Smooth muscle cell of trachea (primary cell): ENCODE data around the gene FOXL3. TPM values are rescaled to one million over a fixed set of nuclear protein-coding genes. Genes with fewer than 3 reads are reported as not detected.

Experiments
- total RNA-seq: library from RNA; depleted of rRNA; stranded (reverse); fragments of >200 nt; gene quantifications from 2 replicates; pipeline ENCODE4 v1.2.1, GENCODE V29; 2014

FOXL3 gene
- total RNA-seq, result not detected in 2 replicates

DNA sequence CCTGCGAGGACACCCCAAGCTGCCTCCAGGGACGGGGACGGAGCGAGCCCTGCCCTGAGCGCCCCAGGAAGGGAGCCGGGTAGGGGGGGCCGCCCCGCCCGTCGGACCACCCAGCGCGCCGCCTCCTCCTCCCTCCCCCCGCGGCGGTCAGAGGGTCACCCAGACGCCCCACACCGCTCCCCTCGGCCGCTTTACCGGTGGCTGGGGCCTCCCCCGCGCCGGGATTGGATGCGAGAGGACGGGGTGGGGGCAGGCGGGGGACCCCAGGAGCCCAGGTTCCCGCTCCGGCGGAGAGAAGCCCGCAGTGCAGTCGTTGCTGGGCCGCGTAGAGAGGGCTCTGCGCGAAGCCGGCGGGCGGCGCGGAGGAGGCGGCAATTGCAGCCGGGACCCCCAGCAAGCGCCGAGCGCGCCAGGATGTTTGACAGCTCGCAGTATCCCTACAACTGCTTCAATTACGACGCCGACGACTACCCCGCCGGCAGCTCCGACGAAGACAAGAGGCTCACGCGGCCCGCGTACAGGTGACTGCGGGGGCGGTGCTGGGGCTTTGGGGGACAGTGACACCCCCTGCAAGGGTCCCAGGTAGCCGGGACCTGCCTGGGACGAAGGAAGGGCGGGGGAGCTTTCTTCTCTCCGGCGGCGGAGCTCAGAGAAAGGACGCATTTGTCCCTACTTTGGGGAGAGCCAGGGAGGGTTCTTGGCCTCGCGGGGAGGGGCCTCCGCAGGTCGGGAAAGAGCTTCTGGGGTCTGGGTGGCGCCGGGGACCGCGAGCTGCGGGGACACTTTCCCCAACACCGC lies at the start of gene FOXL3:
Gene FOXL3, plus strand, starts transcription at position 415 of the 798 bp plus-strand sequence. Its CDS starts 0 bp downstream, at position 415.

Other genes starting within 250 kb of the FOXL3 start
- 123 and 143 TPM in 2 replicates for gene FAM20C, start 97.6 kb upstream of the FOXL3 start, total RNA-seq
- gene PDGFA, start 229.7 kb downstream of the FOXL3 start, total RNA-seq, result 2.5 and 13.1 TPM in 2 replicates